Activated CD8-positive, alpha-beta memory T cell treated with anti-CD3 and anti-CD28 coated beads for 36 hours (primary cell): Measurements from ENCODE around the gene SPTLC2. TPM values are rescaled to one million over a fixed set of nuclear protein-coding genes. Genes with fewer than 3 reads are reported as not detected.

ENCODE experiments used
- CTCF ChIA-PET: fragments of 350-600 bp; sonication (Branson Sonifier 250); formaldehyde crosslinking; loops from one replicate; lab custom pipeline; 2021; ENCODE audit warnings: antibody characterized with exemption; lab: Charles Lee
- POLR2A ChIA-PET: fragments of 350-600 bp; sonication (Branson Sonifier 250); formaldehyde crosslinking; loops from one replicate; lab custom pipeline; 2021; ENCODE audit warnings: antibody characterized with exemption; lab: Charles Lee
- total RNA-seq, 2 experiments: library from RNA; stranded (reverse); gene quantifications; one replicate each; pipeline ENCODE4 v1.2.3, GENCODE V29; 2021

The SPTLC2 gene
- total RNA-seq, 2 experiments from 2014 or later, result 23.4 to 28.7 TPM

- CTCF ChIA-PET, result no interaction called here
Measured at GRCh38 chr14:77457115-77457521, 159.3 kb downstream of the SPTLC2 start.

More at GRCh38 chr14:77457115-77457521, 159.3 kb downstream of the SPTLC2 start:
- POLR2A ChIA-PET, result interaction anchor here (0.7 kb wide), 1 partner anchor 282 kb away, joined by 3 read pairs; no protein-coding TSS in a partner anchor

Other genes starting within 250 kb of the SPTLC2 start
- gene TMED8, start 239.5 kb downstream of the SPTLC2 start, total RNA-seq, result 10 to 100 TPM; 25.9 to 26.2 TPM
- 1 to 10 TPM in 1 of 2 experiments, under 1 TPM in 1; 0.61 to 1.2 TPM for gene SAMD15, start 239.3 kb downstream of the SPTLC2 start, total RNA-seq
- gene NOXRED1, start 193.1 kb downstream of the SPTLC2 start, total RNA-seq, result under 1 TPM; 0.27 to 0.30 TPM
- 10 to 100 TPM; 15.8 to 18.3 TPM for gene VIPAS39, start 159.0 kb downstream of the SPTLC2 start, total RNA-seq
- 100 to 1,000 TPM; 373 to 395 TPM for gene AHSA1, start 158.5 kb downstream of the SPTLC2 start, total RNA-seq
- gene ISM2, start 117.8 kb downstream of the SPTLC2 start, total RNA-seq, result not detected
- 10 to 100 TPM; 17.5 to 19.7 TPM for gene ALKBH1, start 91.4 kb upstream of the SPTLC2 start, total RNA-seq
- 100 to 1,000 TPM; 169 to 171 TPM for gene SLIRP, start 91.5 kb upstream of the SPTLC2 start, total RNA-seq
- gene SNW1, start 144.5 kb upstream of the SPTLC2 start, total RNA-seq, result 100 to 1,000 TPM; 108 to 114 TPM
- gene ADCK1, start 183.5 kb upstream of the SPTLC2 start, total RNA-seq, result 1 to 10 TPM; 5.5 to 6.2 TPM